ENCODE measurements around the gene MOB1B.
A peak's percentile ranks its signal among the peaks of the same experiment; 100 is the strongest.
"Not testable (repeated sequence)": the region's sequence is repeated elsewhere in the genome, so short reads cannot be mapped to it uniquely, and the experiment has no call there.

MOB1B gene

GRCh38 chr4:71009086-71009485 lies 106.9 kb downstream of the MOB1B start:
- TF ChIP-seq, protein P1, sequence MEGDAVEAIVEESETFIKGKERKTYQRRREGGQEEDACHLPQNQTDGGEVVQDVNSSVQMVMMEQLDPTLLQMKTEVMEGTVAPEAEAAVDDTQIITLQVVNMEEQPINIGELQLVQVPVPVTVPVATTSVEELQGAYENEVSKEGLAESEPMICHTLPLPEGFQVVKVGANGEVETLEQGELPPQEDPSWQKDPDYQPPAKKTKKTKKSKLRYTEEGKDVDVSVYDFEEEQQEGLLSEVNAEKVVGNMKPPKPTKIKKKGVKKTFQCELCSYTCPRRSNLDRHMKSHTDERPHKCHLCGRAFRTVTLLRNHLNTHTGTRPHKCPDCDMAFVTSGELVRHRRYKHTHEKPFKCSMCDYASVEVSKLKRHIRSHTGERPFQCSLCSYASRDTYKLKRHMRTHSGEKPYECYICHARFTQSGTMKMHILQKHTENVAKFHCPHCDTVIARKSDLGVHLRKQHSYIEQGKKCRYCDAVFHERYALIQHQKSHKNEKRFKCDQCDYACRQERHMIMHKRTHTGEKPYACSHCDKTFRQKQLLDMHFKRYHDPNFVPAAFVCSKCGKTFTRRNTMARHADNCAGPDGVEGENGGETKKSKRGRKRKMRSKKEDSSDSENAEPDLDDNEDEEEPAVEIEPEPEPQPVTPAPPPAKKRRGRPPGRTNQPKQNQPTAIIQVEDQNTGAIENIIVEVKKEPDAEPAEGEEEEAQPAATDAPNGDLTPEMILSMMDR (IDR thresholded peaks at IDR 0.05; ENCODE audit: borderline replicate concordance, control extremely low read depth, extremely low read depth, insufficient read depth, missing control alignments), result no peak
- in situ Hi-C loops (cut with MboI; ENCODE audit: low sequenced_read_pairs, unreplicated experiment), result loop anchor here (25.0 kb wide), 1 partner anchor 347 kb away; the partner anchor contains the start of gene JCHAIN
- DNase-seq (ENCODE audit: low spot score), result no peak

- peak; percentile 57 for DNase-seq (ENCODE audit: low spot score)
- in situ Hi-C loops (cut with MboI; ENCODE audit: low sequenced_read_pairs, unreplicated experiment), result loop anchor here (25.0 kb wide), 1 partner anchor 348 kb away; the partner anchor contains the start of gene JCHAIN
- TF ChIP-seq, protein P1 (IDR thresholded peaks at IDR 0.05; ENCODE audit: borderline replicate concordance, control extremely low read depth, extremely low read depth, insufficient read depth, missing control alignments), result peak; percentile 37
Observed at GRCh38 chr4:71009890-71010588, 107.9 kb downstream of the MOB1B start.

DNA sequence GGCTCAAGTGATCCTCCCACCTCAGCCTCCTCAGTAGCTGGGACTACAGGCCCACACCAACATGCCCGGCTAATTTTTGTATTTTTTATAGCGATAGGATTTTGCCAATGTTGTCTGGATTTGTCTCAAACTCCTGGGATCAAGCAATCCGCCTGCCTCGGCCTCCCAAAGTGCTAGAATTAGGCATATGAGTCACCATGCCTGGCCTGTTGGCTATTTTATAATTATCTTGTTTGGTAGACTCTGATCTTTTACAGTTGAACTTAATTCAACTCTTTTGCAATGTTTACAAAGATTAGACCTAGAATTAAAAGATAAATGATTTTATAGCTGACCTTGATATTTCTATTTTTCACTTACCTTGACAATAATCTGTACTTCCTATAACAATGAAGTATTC lies 109.3 kb downstream of the MOB1B start:
- TF ChIP-seq, protein P1 (IDR thresholded peaks at IDR 0.05; ENCODE audit: borderline replicate concordance, control extremely low read depth, extremely low read depth, insufficient read depth, missing control alignments), result no peak
- no peak for DNase-seq (ENCODE audit: low spot score)
- in situ Hi-C loops (cut with MboI; ENCODE audit: low sequenced_read_pairs, unreplicated experiment), result loop anchor here (25.0 kb wide), 1 partner anchor 349 kb away; the partner anchor contains the start of gene JCHAIN

- in situ Hi-C loops (cut with MboI; ENCODE audit: low sequenced_read_pairs, unreplicated experiment), result loop anchor here (25.0 kb wide), 1 partner anchor 355 kb away; the partner anchor contains the start of gene JCHAIN
- not testable (repeated sequence) for DNase-seq (ENCODE audit: low spot score)
Observed at GRCh38 chr4:71017391-71017790, 115.2 kb downstream of the MOB1B start.

- in situ Hi-C loops (cut with MboI; ENCODE audit: low sequenced_read_pairs, unreplicated experiment), result loop anchor here (25.0 kb wide), 1 partner anchor 358 kb away; the partner anchor contains the start of gene JCHAIN
- DNase-seq (ENCODE audit: low spot score), result no peak
- TF ChIP-seq, protein P1 (IDR thresholded peaks at IDR 0.05; ENCODE audit: borderline replicate concordance, control extremely low read depth, extremely low read depth, insufficient read depth, missing control alignments), result no peak
Observed at GRCh38 chr4:71020611-71021010, 118.4 kb downstream of the MOB1B start.

- in situ Hi-C loops (cut with MboI; ENCODE audit: low sequenced_read_pairs, unreplicated experiment), result loop anchor here (25.0 kb wide), 1 partner anchor 88 kb away; no protein-coding TSS in a partner anchor
- no peak for DNase-seq (ENCODE audit: low spot score)
- TF ChIP-seq, protein P1 (IDR thresholded peaks at IDR 0.05; ENCODE audit: borderline replicate concordance, control extremely low read depth, extremely low read depth, insufficient read depth, missing control alignments), result no peak
Observed at GRCh38 chr4:71025654-71026053, 123.5 kb downstream of the MOB1B start.

GRCh38 chr4:71026086-71026485 lies 123.9 kb downstream of the MOB1B start:
- in situ Hi-C loops (cut with MboI; ENCODE audit: low sequenced_read_pairs, unreplicated experiment), result loop anchor here (25.0 kb wide), 1 partner anchor 89 kb away; no protein-coding TSS in a partner anchor
- TF ChIP-seq, protein P1 (IDR thresholded peaks at IDR 0.05; ENCODE audit: borderline replicate concordance, control extremely low read depth, extremely low read depth, insufficient read depth, missing control alignments), result no peak
- DNase-seq (ENCODE audit: low spot score), result no peak
